ENCODE results near the gene PKN3. TPM values are rescaled to one million over a fixed set of nuclear protein-coding genes. Genes with fewer than 3 reads are reported as not detected.
A peak's percentile ranks its signal among the peaks of the same experiment; 100 is the strongest.

PKN3 gene
- total and polyA plus RNA-seq, 9 of the 15 experiments (the other 6 are each of a cell fraction or from before 2014, with no cell fraction given): 0.82 to 49.2 (median 19.7) TPM

DNA sequence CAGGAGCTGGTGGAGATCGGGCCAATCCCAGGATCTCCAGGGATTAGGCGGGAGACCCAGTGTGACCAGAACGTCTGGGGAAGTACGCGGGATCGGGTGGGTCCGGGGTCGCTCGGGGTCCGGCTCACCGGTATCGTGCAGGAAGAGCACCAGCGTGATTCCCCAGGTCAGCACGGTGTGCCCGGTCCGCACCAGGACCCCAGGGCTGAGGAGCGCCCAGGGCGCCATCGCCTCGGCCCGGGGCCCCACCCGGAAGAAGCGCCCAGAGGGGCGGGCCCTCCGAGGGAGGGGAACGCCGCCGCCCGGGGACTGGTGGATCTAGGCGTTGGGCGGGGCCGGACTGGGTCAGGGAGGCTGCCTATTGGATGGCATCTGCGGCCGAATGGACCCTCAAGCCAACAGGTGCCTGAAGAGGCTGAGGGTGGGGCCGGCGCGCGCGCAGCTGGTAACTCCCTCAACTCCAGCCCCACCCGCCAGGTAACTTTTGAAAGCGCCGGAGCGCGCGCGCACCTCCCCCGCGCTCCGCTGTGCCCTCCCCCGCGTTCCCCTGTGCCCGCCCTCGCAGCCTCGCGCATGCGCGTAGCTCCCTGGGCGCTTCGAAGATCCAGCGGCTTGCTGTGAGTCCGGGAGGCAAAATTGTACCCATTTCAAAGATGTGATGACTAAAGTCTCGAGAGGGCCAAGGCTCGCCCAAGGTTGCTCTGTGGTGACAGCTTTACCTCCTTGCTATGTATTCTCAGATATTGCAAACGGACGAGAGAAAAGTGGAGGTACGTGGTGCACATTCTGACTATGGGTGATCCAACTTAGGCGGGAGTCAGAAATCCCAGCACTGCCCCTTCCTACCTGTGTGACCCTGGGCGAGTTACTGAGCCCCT is 21.8 kb downstream of the PKN3 start, which contains the start of gene ZDHHC12 (continued):
- TF ChIP-seq, protein P1, sequence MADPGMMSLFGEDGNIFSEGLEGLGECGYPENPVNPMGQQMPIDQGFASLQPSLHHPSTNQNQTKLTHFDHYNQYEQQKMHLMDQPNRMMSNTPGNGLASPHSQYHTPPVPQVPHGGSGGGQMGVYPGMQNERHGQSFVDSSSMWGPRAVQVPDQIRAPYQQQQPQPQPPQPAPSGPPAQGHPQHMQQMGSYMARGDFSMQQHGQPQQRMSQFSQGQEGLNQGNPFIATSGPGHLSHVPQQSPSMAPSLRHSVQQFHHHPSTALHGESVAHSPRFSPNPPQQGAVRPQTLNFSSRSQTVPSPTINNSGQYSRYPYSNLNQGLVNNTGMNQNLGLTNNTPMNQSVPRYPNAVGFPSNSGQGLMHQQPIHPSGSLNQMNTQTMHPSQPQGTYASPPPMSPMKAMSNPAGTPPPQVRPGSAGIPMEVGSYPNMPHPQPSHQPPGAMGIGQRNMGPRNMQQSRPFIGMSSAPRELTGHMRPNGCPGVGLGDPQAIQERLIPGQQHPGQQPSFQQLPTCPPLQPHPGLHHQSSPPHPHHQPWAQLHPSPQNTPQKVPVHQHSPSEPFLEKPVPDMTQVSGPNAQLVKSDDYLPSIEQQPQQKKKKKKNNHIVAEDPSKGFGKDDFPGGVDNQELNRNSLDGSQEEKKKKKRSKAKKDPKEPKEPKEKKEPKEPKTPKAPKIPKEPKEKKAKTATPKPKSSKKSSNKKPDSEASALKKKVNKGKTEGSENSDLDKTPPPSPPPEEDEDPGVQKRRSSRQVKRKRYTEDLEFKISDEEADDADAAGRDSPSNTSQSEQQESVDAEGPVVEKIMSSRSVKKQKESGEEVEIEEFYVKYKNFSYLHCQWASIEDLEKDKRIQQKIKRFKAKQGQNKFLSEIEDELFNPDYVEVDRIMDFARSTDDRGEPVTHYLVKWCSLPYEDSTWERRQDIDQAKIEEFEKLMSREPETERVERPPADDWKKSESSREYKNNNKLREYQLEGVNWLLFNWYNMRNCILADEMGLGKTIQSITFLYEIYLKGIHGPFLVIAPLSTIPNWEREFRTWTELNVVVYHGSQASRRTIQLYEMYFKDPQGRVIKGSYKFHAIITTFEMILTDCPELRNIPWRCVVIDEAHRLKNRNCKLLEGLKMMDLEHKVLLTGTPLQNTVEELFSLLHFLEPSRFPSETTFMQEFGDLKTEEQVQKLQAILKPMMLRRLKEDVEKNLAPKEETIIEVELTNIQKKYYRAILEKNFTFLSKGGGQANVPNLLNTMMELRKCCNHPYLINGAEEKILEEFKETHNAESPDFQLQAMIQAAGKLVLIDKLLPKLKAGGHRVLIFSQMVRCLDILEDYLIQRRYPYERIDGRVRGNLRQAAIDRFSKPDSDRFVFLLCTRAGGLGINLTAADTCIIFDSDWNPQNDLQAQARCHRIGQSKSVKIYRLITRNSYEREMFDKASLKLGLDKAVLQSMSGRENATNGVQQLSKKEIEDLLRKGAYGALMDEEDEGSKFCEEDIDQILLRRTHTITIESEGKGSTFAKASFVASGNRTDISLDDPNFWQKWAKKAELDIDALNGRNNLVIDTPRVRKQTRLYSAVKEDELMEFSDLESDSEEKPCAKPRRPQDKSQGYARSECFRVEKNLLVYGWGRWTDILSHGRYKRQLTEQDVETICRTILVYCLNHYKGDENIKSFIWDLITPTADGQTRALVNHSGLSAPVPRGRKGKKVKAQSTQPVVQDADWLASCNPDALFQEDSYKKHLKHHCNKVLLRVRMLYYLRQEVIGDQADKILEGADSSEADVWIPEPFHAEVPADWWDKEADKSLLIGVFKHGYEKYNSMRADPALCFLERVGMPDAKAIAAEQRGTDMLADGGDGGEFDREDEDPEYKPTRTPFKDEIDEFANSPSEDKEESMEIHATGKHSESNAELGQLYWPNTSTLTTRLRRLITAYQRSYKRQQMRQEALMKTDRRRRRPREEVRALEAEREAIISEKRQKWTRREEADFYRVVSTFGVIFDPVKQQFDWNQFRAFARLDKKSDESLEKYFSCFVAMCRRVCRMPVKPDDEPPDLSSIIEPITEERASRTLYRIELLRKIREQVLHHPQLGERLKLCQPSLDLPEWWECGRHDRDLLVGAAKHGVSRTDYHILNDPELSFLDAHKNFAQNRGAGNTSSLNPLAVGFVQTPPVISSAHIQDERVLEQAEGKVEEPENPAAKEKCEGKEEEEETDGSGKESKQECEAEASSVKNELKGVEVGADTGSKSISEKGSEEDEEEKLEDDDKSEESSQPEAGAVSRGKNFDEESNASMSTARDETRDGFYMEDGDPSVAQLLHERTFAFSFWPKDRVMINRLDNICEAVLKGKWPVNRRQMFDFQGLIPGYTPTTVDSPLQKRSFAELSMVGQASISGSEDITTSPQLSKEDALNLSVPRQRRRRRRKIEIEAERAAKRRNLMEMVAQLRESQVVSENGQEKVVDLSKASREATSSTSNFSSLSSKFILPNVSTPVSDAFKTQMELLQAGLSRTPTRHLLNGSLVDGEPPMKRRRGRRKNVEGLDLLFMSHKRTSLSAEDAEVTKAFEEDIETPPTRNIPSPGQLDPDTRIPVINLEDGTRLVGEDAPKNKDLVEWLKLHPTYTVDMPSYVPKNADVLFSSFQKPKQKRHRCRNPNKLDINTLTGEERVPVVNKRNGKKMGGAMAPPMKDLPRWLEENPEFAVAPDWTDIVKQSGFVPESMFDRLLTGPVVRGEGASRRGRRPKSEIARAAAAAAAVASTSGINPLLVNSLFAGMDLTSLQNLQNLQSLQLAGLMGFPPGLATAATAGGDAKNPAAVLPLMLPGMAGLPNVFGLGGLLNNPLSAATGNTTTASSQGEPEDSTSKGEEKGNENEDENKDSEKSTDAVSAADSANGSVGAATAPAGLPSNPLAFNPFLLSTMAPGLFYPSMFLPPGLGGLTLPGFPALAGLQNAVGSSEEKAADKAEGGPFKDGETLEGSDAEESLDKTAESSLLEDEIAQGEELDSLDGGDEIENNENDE (IDR thresholded peaks at IDR 0.05; ENCODE audit: low read depth, low read length): no peak
- TF ChIP-seq CTBP1 (IDR thresholded peaks at IDR 0.05; ENCODE audit: borderline replicate concordance) (peak; percentile 78), ELF1 (tag; IDR thresholded peaks at IDR 0.05) (peak; percentile 94), RHOXF2B (CRISPR knock-in tag; conservative IDR thresholded peaks at IDR 0.05) (no peak; the same call in 1 of the 2 replicates), L3MBTL2 (IDR thresholded peaks at IDR 0.05) (peak; percentile 71), RNF2 (IDR thresholded peaks at IDR 0.05) (no peak; the same call in 1 of the 2 replicates), HSF4 (CRISPR knock-in tag; IDR thresholded peaks at IDR 0.05; ENCODE audit: borderline replicate concordance) (no peak), FOXM1 (IDR thresholded peaks at IDR 0.05; ENCODE audit: low read depth) (peak; percentile 47), FOXM1 (CRISPR knock-in tag; IDR thresholded peaks at IDR 0.05; ENCODE audit: low read depth) (no peak; the same call in none of the 2 replicates), ZNF41 (CRISPR knock-in tag; conservative IDR thresholded peaks at IDR 0.05) (no peak), CHD1 (IDR thresholded peaks at IDR 0.05; ENCODE audit: low read length) (peak; percentile 92), ADNP (tag; IDR thresholded peaks at IDR 0.05) (peak; percentile 100), RFX7 (CRISPR knock-in tag; IDR thresholded peaks at IDR 0.05) (0 out of 2 replicates have a peak, but pooled peaks have one; percentile 28)
- TF ChIP-seq, protein P2, sequence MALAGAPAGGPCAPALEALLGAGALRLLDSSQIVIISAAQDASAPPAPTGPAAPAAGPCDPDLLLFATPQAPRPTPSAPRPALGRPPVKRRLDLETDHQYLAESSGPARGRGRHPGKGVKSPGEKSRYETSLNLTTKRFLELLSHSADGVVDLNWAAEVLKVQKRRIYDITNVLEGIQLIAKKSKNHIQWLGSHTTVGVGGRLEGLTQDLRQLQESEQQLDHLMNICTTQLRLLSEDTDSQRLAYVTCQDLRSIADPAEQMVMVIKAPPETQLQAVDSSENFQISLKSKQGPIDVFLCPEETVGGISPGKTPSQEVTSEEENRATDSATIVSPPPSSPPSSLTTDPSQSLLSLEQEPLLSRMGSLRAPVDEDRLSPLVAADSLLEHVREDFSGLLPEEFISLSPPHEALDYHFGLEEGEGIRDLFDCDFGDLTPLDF (CRISPR knock-in tag; IDR thresholded peaks at IDR 0.05): peak; percentile 96

Measured in K562 (cell line).